ENCODE results near the gene CNTN6. TPM values are rescaled to one million over a fixed set of nuclear protein-coding genes. Genes with fewer than 3 reads are reported as not detected.
"Not testable (repeated sequence)": the region's sequence is repeated elsewhere in the genome, so short reads cannot be mapped to it uniquely, and the experiment has no call there.

The CNTN6 gene
- total RNA-seq, 2 donors from 2014 or later, result not detected

- ATAC-seq (replicated peaks), result peak; percentile 6
- H3K9me3 Mint-ChIP-seq, result peaks cover 10% of the 10 kb centered on the region
- H3K4me1 Mint-ChIP-seq, result no peaks in the 10 kb centered on the region
- no peak overlapping the region for H3K4me3 Mint-ChIP-seq
- H3K27ac Mint-ChIP-seq, result no peak overlapping the region
- no peaks in the 10 kb centered on the region for H3K36me3 Mint-ChIP-seq (ENCODE audit: low read depth)
- H3K27me3 Mint-ChIP-seq, result no peaks in the 10 kb centered on the region
These were observed 288.3 kb downstream of the CNTN6 start for GRCh38 chr3:1380926-1381646.

- H3K27ac Mint-ChIP-seq, result no peak overlapping the region
- no peak overlapping the region for H3K4me3 Mint-ChIP-seq
- ATAC-seq (replicated peaks), result no peak
- H3K36me3 Mint-ChIP-seq (ENCODE audit: low read depth), result no peaks in the 10 kb centered on the region
- H3K27me3 Mint-ChIP-seq, result no peaks in the 10 kb centered on the region
- no peaks in the 10 kb centered on the region for H3K4me1 Mint-ChIP-seq
- peaks cover 10% of the 10 kb centered on the region for H3K9me3 Mint-ChIP-seq
These were observed 288.8 kb downstream of the CNTN6 start for GRCh38 chr3:1381647-1382036.

- not testable (repeated sequence) for H3K4me1 Mint-ChIP-seq; H3K9me3 Mint-ChIP-seq; ATAC-seq (replicated peaks); H3K4me3 Mint-ChIP-seq; H3K27ac Mint-ChIP-seq; H3K27me3 Mint-ChIP-seq; H3K36me3 Mint-ChIP-seq (ENCODE audit: low read depth)
These were observed 294.6 kb downstream of the CNTN6 start for GRCh38 chr3:1387396-1387905.

GRCh38 chr3:1394188-1394587 is 301.4 kb downstream of the CNTN6 start:
- no peak for ATAC-seq (replicated peaks)
- no peaks in the 10 kb centered on the region for H3K4me1 Mint-ChIP-seq
- no peaks in the 10 kb centered on the region for H3K27me3 Mint-ChIP-seq
- no peak overlapping the region for H3K4me3 Mint-ChIP-seq
- H3K9me3 Mint-ChIP-seq, result peaks cover 15% of the 10 kb centered on the region
- no peak overlapping the region for H3K27ac Mint-ChIP-seq
- no peaks in the 10 kb centered on the region for H3K36me3 Mint-ChIP-seq (ENCODE audit: low read depth)

- ATAC-seq (replicated peaks), result no peak
- Mint-ChIP-seq H3K4me3 (no peak overlapping the region), H3K4me1 (no peaks in the 10 kb centered on the region), H3K27ac (no peak overlapping the region), H3K9me3 (peaks cover 10% of the 10 kb centered on the region), H3K36me3 (ENCODE audit: low read depth) (no peaks in the 10 kb centered on the region), H3K27me3 (no peaks in the 10 kb centered on the region)
These were observed 307.7 kb downstream of the CNTN6 start for GRCh38 chr3:1400571-1400970.

GRCh38 chr3:1404270-1404962 is 311.6 kb downstream of the CNTN6 start:
- Mint-ChIP-seq H3K27me3 (no peaks in the 10 kb centered on the region), H3K9me3 (peaks cover 13% of the 10 kb centered on the region), H3K36me3 (ENCODE audit: low read depth) (no peaks in the 10 kb centered on the region), H3K27ac (no peak overlapping the region), H3K4me1 (no peaks in the 10 kb centered on the region), H3K4me3 (no peak overlapping the region)
- ATAC-seq (replicated peaks), result no peak

GRCh38 chr3:1406250-1406649 is 313.4 kb downstream of the CNTN6 start:
- no peak for ATAC-seq (replicated peaks)
- H3K9me3 Mint-ChIP-seq, result peaks cover 10% of the 10 kb centered on the region
- no peaks in the 10 kb centered on the region for H3K27me3 Mint-ChIP-seq
- H3K4me1 Mint-ChIP-seq, result no peaks in the 10 kb centered on the region
- no peak overlapping the region for H3K4me3 Mint-ChIP-seq
- no peaks in the 10 kb centered on the region for H3K36me3 Mint-ChIP-seq (ENCODE audit: low read depth)
- H3K27ac Mint-ChIP-seq, result no peak overlapping the region

GRCh38 chr3:1421577-1421976 is 328.8 kb downstream of the CNTN6 start:
- no peak for ATAC-seq (replicated peaks)
- Mint-ChIP-seq H3K4me1 (no peaks in the 10 kb centered on the region), H3K4me3 (no peak overlapping the region), H3K27me3 (no peaks in the 10 kb centered on the region), H3K27ac (no peak overlapping the region), H3K36me3 (ENCODE audit: low read depth) (no peaks in the 10 kb centered on the region), H3K9me3 (peaks cover 18% of the 10 kb centered on the region)

- Mint-ChIP-seq H3K9me3 (peaks cover 10% of the 10 kb centered on the region), H3K36me3 (ENCODE audit: low read depth) (no peaks in the 10 kb centered on the region), H3K27me3 (no peaks in the 10 kb centered on the region), H3K4me3 (no peak overlapping the region), H3K27ac (no peak overlapping the region), H3K4me1 (no peaks in the 10 kb centered on the region)
- no peak for ATAC-seq (replicated peaks)
These were observed 330.8 kb downstream of the CNTN6 start for GRCh38 chr3:1423566-1424089.

GRCh38 chr3:1439395-1439794 is 346.6 kb downstream of the CNTN6 start:
- peaks cover 4% of the 10 kb centered on the region for H3K9me3 Mint-ChIP-seq
- no peak for ATAC-seq (replicated peaks)
- H3K27me3 Mint-ChIP-seq, result no peaks in the 10 kb centered on the region
- no peak overlapping the region for H3K4me3 Mint-ChIP-seq
- H3K4me1 Mint-ChIP-seq, result no peaks in the 10 kb centered on the region
- H3K36me3 Mint-ChIP-seq (ENCODE audit: low read depth), result no peaks in the 10 kb centered on the region
- H3K27ac Mint-ChIP-seq, result no peak overlapping the region

- no peak overlapping the region for H3K4me3 Mint-ChIP-seq
- H3K9me3 Mint-ChIP-seq, result peaks cover 8% of the 10 kb centered on the region
- ATAC-seq (replicated peaks), result no peak
- H3K36me3 Mint-ChIP-seq (ENCODE audit: low read depth), result no peaks in the 10 kb centered on the region
- H3K27ac Mint-ChIP-seq, result no peak overlapping the region
- no peaks in the 10 kb centered on the region for H3K4me1 Mint-ChIP-seq
- no peaks in the 10 kb centered on the region for H3K27me3 Mint-ChIP-seq
These were observed 349.4 kb downstream of the CNTN6 start for GRCh38 chr3:1442271-1442670.

GRCh38 chr3:1444195-1444594 is 351.4 kb downstream of the CNTN6 start:
- Mint-ChIP-seq H3K4me1 (no peaks in the 10 kb centered on the region), H3K36me3 (ENCODE audit: low read depth) (no peaks in the 10 kb centered on the region), H3K27me3 (no peaks in the 10 kb centered on the region), H3K27ac (no peak overlapping the region), H3K4me3 (no peak overlapping the region), H3K9me3 (peaks cover 8% of the 10 kb centered on the region)
- no peak for ATAC-seq (replicated peaks)

GRCh38 chr3:1446531-1446930 is 353.7 kb downstream of the CNTN6 start:
- H3K9me3 Mint-ChIP-seq, result peaks cover 8% of the 10 kb centered on the region
- H3K27ac Mint-ChIP-seq, result no peak overlapping the region
- H3K4me3 Mint-ChIP-seq, result no peak overlapping the region
- H3K27me3 Mint-ChIP-seq, result no peaks in the 10 kb centered on the region
- no peaks in the 10 kb centered on the region for H3K4me1 Mint-ChIP-seq
- no peaks in the 10 kb centered on the region for H3K36me3 Mint-ChIP-seq (ENCODE audit: low read depth)
- no peak for ATAC-seq (replicated peaks)

GRCh38 chr3:1447452-1447851 is 354.6 kb downstream of the CNTN6 start:
- Mint-ChIP-seq H3K36me3 (ENCODE audit: low read depth) (no peaks in the 10 kb centered on the region), H3K4me1 (no peaks in the 10 kb centered on the region), H3K4me3 (no peak overlapping the region), H3K27me3 (no peaks in the 10 kb centered on the region), H3K9me3 (peaks cover 12% of the 10 kb centered on the region), H3K27ac (no peak overlapping the region)
- ATAC-seq (replicated peaks), result no peak

- no peaks in the 10 kb centered on the region for H3K36me3 Mint-ChIP-seq (ENCODE audit: low read depth)
- H3K4me3 Mint-ChIP-seq, result no peak overlapping the region
- no peak overlapping the region for H3K27ac Mint-ChIP-seq
- H3K27me3 Mint-ChIP-seq, result no peaks in the 10 kb centered on the region
- no peak for ATAC-seq (replicated peaks)
- H3K4me1 Mint-ChIP-seq, result no peaks in the 10 kb centered on the region
- H3K9me3 Mint-ChIP-seq, result peaks cover 12% of the 10 kb centered on the region
These were observed 355.6 kb downstream of the CNTN6 start for GRCh38 chr3:1448443-1448842.
